GM12878 (cell line): ENCODE data around the gene SLC46A2. TPM values are rescaled to one million over a fixed set of nuclear protein-coding genes. Genes with fewer than 3 reads are reported as not detected.

Experiments used
- ATAC-seq: fragments of 200-7000 bp; cut with Tn5 transposase; 3 replicates; pipeline ENCODE4 v1.9.1; 2020; ENCODE audit warnings: mild to moderate bottlenecking, moderate library complexity
- BruUV-seq: library from RNA; stranded (reverse); fragments of 400-500 nt; replicated peaks from 2 replicates; lab custom pipeline; 2021; lab: Mats Ljungman, UMichigan
- CTCF ChIA-PET: fragments of 300-600 bp; sonication (Branson Sonifier 250); formaldehyde crosslinking; extraction: SDS; loops from one replicate; lab custom pipeline; 2021; ENCODE audit warnings: inconsistent platforms; lab: Yijun Ruan, JAX
- POLR2A ChIA-PET: fragments of 350-600 bp; formaldehyde crosslinking; extraction: SDS; loops from one replicate; lab custom pipeline; 2021; ENCODE audit warnings: inconsistent platforms; lab: Charles Lee
- RAD21 ChIA-PET: fragments of 300-600 bp; sonication (Branson Sonifier 250); formaldehyde crosslinking; loops from one replicate; lab custom pipeline; 2023; ENCODE audit warnings: antibody characterized with exemption; ENCODE audit not compliant: unreplicated experiment; lab: Charles Lee
- SMC1A ChIA-PET: fragments of 300-600 bp; sonication (Branson Sonifier 250); formaldehyde crosslinking; loops from one replicate; lab custom pipeline; 2023; ENCODE audit not compliant: unreplicated experiment, uncharacterized antibody; lab: Charles Lee
- DNase-seq: peaks from one replicate; pipeline ENCODE4 v3.0.0-alpha.2; 2011; ENCODE audit warnings: low read depth, low spot score
- FAIRE-seq: peaks from 3 replicates; lab custom pipeline; 2011; peaks lifted over from hg19 to GRCh38; lab: Jason Lieb, UNC
- H2AFZ ChIP-seq: 2 replicates; pipeline ENCODE4 v1.6.0; 2011; ENCODE audit warnings: low read depth, low read length, control low read depth; ENCODE audit not compliant: control insufficient read depth
- H3K27ac ChIP-seq: 2 replicates; pipeline ENCODE4 v1.5.1; 2011; ENCODE audit warnings: control low read depth; ENCODE audit not compliant: control insufficient read depth, insufficient read depth
- H3K27me3 ChIP-seq, 2 experiments: replicated peaks in 1 of 2; 2 replicates each; pipeline versions ENCODE4 v1.6.0 to v1.6.1; 2011; ENCODE audit warnings: low read length in 1 of 2; ENCODE audit not compliant: control insufficient read depth in 2 of 2, insufficient read depth in 2 of 2
- H3K36me3 ChIP-seq, 2 experiments: 2 replicates each; pipeline ENCODE4 v1.5.1; 2011; ENCODE audit warnings: low read length in 1 of 2; ENCODE audit not compliant: control insufficient read depth in 2 of 2, insufficient read depth in 2 of 2
- H3K4me1 ChIP-seq: 2 replicates; pipeline ENCODE4 v1.6.1; 2011; ENCODE audit warnings: mild to moderate bottlenecking, low read length, moderate library complexity, mixed read lengths; ENCODE audit not compliant: control insufficient read depth, insufficient read depth
- H3K4me2 ChIP-seq: 2 replicates; pipeline ENCODE4 v1.6.0; 2011; ENCODE audit warnings: control low read depth; ENCODE audit not compliant: control insufficient read depth, insufficient read depth
- H3K4me3 ChIP-seq: fragments of 200-600 bp; sonication (generic); 2 replicates; pipeline ENCODE4 v1.5.1; 2016
- H3K79me2 ChIP-seq: 2 replicates; pipeline ENCODE4 v1.6.0; 2011; ENCODE audit warnings: low read length; ENCODE audit not compliant: control insufficient read depth, insufficient read depth
- H3K9ac ChIP-seq: 2 replicates; pipeline ENCODE4 v1.8.0; 2011; ENCODE audit warnings: low read length, control low read depth, mixed read lengths; ENCODE audit not compliant: control insufficient read depth, insufficient read depth
- H3K9me3 ChIP-seq: replicated peaks from 3 replicates; pipeline ENCODE4 v1.5.1; 2011; ENCODE audit warnings: mild to moderate bottlenecking, low read length; ENCODE audit not compliant: control insufficient read depth, insufficient read depth
- H4K20me1 ChIP-seq: 2 replicates; pipeline ENCODE4 v1.6.0; 2011; ENCODE audit not compliant: control insufficient read depth, insufficient read depth
- BCL3 ChIP-seq: IDR thresholded peaks from 2 replicates; pipeline ENCODE4 v1.6.1; 2011; ENCODE audit warnings: borderline replicate concordance, low read depth, mild to moderate bottlenecking, moderate library complexity, low read length; ENCODE audit not compliant: insufficient read depth, poor library complexity, severe bottlenecking
- BCLAF1 ChIP-seq: fragments of 450-650 bp; IDR thresholded peaks from 2 replicates; pipeline ENCODE4 v1.6.1; 2017; ENCODE audit warnings: antibody characterized with exemption, mild to moderate bottlenecking, moderate library complexity
- CHD2 ChIP-seq: IDR thresholded peaks from 2 replicates; pipeline ENCODE4 v1.6.1; 2011; ENCODE audit warnings: low read depth, low read length, improper control_type of control experiment, borderline replicate concordance
- PAX8 ChIP-seq: fragments of 450-650 bp; IDR thresholded peaks from 2 replicates; pipeline ENCODE4 v1.6.1; 2017; ENCODE audit warnings: mild to moderate bottlenecking, moderate library complexity
- POLR2A ChIP-seq: IDR thresholded peaks from 2 replicates; pipeline ENCODE4 v1.6.1; 2011; ENCODE audit warnings: low read depth, mild to moderate bottlenecking, low read length
- SP1 ChIP-seq: IDR thresholded peaks from one replicate; pipeline ENCODE4 v1.6.1; 2011; ENCODE audit warnings: low read depth, low read length
- SREBF2 ChIP-seq: IDR thresholded peaks from 2 replicates; pipeline ENCODE4 v1.6.1; 2012; ENCODE audit warnings: mild to moderate bottlenecking, low read length
- TCF12 ChIP-seq: IDR thresholded peaks from 2 replicates; pipeline ENCODE4 v1.6.1; 2011; ENCODE audit warnings: low read depth, mild to moderate bottlenecking, low read length
- ZNF24 ChIP-seq: fragments of 450-650 bp; IDR thresholded peaks from 2 replicates; pipeline ENCODE4 v1.6.1; 2017; ENCODE audit warnings: antibody characterized with exemption, mild to moderate bottlenecking
- WGBS: methylation state at CpG from one replicate; pipeline ENCODE4 v1.1.6; 2016; ENCODE audit warnings: low lambda C conversion rate; ENCODE audit not compliant: insufficient replicate concordance, insufficient coverage; ENCODE audit errors: missing lambda C conversion rate; 5-methylcytosine and 5-hydroxymethylcytosine counted together
- in situ Hi-C: fragments of 300-500 bp; cut with MboI; formaldehyde crosslinking; loops from 9 replicates; pipeline ENCODE4 v1.14.3; 2018; ENCODE audit warnings: mixed read lengths
- intact Hi-C: fragments of 100-400 bp; cut with micrococcal nuclease; formaldehyde crosslinking; loops from one replicate; pipeline ENCODE4 v1.14.2; 2022; ENCODE audit not compliant: unreplicated experiment
- polyA plus RNA-seq, 11 experiments: library from polyadenylated mRNA; depleted of rRNA in 4 of 11; unstranded in 6 of 11; stranded (reverse) in 5 of 11; fragments of >200 nt; fragmentation: Nextera tagmentation in 4 of 11; fragmentation: Illumina TruSeq in 1 of 11; extraction: Ambion mirVana in 4 of 11; extraction: Trizol in 1 of 11; gene quantifications; 1 replicate in 1 of 11; 2 replicates in 10 of 11; pipeline versions ENCODE4 v1.2.1 to v1.2.3, GENCODE V29; 2011 to 2016; ENCODE audit warnings: inconsistent platforms in 2 of 11, missing spikeins in 2 of 11, low read depth in 1 of 11
- total RNA-seq, 4 experiments: library from RNA; depleted of rRNA in 3 of 4; stranded (reverse); fragments of >200 nt in 3 of 4; fragmentation: Illumina TruSeq in 1 of 4; extraction: Trizol in 1 of 4; gene quantifications; 2 replicates each; pipeline versions ENCODE4 v1.2.1 to v1.2.3, GENCODE V29; 2013 to 2021
- TF ChIP-seq, protein P1 (sequence below): IDR thresholded peaks from 2 replicates; pipeline ENCODE4 v1.6.1; 2012; ENCODE audit warnings: low read depth, low read length, improper control_type of control experiment

The SLC46A2 gene
- total and polyA plus RNA-seq, 10 of the 15 experiments (the other 5 are each of a cell fraction or from before 2014, with no cell fraction given): not detected

- TF ChIP-seq TCF12 (no peak), CHD2 (no peak), PAX8 (no peak), POLR2A (no peak)
- TF ChIP-seq, all 136 proteins: peak for 0
- FAIRE-seq (no peak), ATAC-seq (no peak), DNase-seq (no peak)
- intact Hi-C loops: no loop called here
- Histone ChIP-seq H3K4me3 (no peak overlapping the region), H3K4me2 (no peak overlapping the region), H3K27ac (no peak overlapping the region), H3K9me3 (no peaks in the 10 kb centered on the region), H3K79me2 (no peaks in the 10 kb centered on the region), H4K20me1 (no peaks in the 10 kb centered on the region), H3K27me3 (peaks cover 0 to 3% of the 10 kb centered on the region in 2 experiments; a peak in 2 of 4 replicates), H3K4me1 (no peaks in the 10 kb centered on the region), H2AFZ (no peak overlapping the region), H3K36me3 (no peaks in the 10 kb centered on the region), H3K9ac (no peak overlapping the region)
- 50% methylated on average over 1 of the region's 1 CpG for WGBS
- ChIA-PET RAD21 (no interaction called here), SMC1A (no interaction called here), POLR2A (no interaction called here), CTCF (interaction anchor here (1.9 kb wide), 1 partner anchor 22 kb away, joined by 4 read pairs; no protein-coding TSS in a partner anchor)
- no TSS peak for BruUV-seq
- in situ Hi-C loops: no loop called here
These were observed 10.0 kb downstream of the SLC46A2 start for GRCh38 chr9:112880650-112881049.

DNA sequence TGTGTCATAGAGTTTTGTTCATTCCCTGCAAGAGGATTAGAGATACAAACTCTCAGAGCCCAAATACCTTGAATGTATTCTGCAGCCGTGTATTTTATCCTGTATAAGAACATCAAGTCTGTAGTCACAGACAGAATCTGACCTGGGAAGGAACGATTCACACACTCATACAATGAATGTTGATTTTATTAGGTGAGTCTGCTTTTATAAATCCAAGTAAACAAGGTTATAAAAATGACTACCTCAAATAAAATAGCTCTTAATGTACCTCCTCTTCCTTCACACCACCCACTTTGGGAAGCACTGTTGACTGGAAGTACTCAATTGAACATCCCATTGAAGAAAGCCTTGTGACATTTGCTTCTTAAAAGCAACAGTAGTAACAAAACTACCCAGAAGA is 11.9 kb downstream of the SLC46A2 start:
- BruUV-seq: no TSS peak
- intact Hi-C loops: no loop called here
- no peak for ATAC-seq
- no peak overlapping the region for H3K4me3 ChIP-seq
- DNase-seq: no peak
- peaks cover 0 to 3% of the 10 kb centered on the region in 2 experiments; a peak in 2 of 4 replicates for H3K27me3 ChIP-seq
- H3K4me1 ChIP-seq: no peaks in the 10 kb centered on the region
- H4K20me1 ChIP-seq: no peaks in the 10 kb centered on the region
- in situ Hi-C loops: no loop called here
- FAIRE-seq: no peak
- H3K27ac ChIP-seq: no peak overlapping the region
- no peaks in the 10 kb centered on the region for H3K36me3 ChIP-seq
- H3K9ac ChIP-seq: no peak overlapping the region
- POLR2A ChIA-PET: no interaction called here
- CTCF ChIA-PET: interaction anchor here (1.0 to 1.9 kb wide), 2 partner anchors 24 to 40 kb away, joined by 3 to 4 read pairs; no protein-coding TSS in a partner anchor
- no peaks in the 10 kb centered on the region for H3K9me3 ChIP-seq
- H3K79me2 ChIP-seq: no peaks in the 10 kb centered on the region
- H3K4me2 ChIP-seq: no peak overlapping the region
- WGBS: 50% methylated on average over 2 of the region's 2 CpGs
- SMC1A ChIA-PET: interaction anchor here (1.0 kb wide), 1 partner anchor 9 kb away, joined by 3 read pairs; no protein-coding TSS in a partner anchor
- H2AFZ ChIP-seq: no peak overlapping the region
- TF ChIP-seq SP1: no peak
- no peak for TF ChIP-seq SREBF2
- TF ChIP-seq BCLAF1: no peak
- TF ChIP-seq, protein P1, sequence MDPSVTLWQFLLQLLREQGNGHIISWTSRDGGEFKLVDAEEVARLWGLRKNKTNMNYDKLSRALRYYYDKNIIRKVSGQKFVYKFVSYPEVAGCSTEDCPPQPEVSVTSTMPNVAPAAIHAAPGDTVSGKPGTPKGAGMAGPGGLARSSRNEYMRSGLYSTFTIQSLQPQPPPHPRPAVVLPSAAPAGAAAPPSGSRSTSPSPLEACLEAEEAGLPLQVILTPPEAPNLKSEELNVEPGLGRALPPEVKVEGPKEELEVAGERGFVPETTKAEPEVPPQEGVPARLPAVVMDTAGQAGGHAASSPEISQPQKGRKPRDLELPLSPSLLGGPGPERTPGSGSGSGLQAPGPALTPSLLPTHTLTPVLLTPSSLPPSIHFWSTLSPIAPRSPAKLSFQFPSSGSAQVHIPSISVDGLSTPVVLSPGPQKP: no peak
- TF ChIP-seq ZNF24: no peak
- no peak for TF ChIP-seq BCL3
- RAD21 ChIA-PET: no interaction called here
